Measurements from ENCODE around the gene BMERB1.

GRCh38 chr16:15515992-15516391 is 81.6 kb downstream of the BMERB1 start:
- TF ChIP-seq POLR2AphosphoS5 (IDR thresholded peaks at IDR 0.05; ENCODE audit: low read depth, low read length) (no peak), SIN3A (IDR thresholded peaks at IDR 0.05; ENCODE audit: borderline replicate concordance, insufficient read depth, low read depth, low read length) (no peak), REST (IDR thresholded peaks at IDR 0.05; ENCODE audit: insufficient read depth in 1 of 2, low read depth in 2 of 2, low read length in 1 of 2) (no peak)
- TF ChIP-seq, protein P1, sequence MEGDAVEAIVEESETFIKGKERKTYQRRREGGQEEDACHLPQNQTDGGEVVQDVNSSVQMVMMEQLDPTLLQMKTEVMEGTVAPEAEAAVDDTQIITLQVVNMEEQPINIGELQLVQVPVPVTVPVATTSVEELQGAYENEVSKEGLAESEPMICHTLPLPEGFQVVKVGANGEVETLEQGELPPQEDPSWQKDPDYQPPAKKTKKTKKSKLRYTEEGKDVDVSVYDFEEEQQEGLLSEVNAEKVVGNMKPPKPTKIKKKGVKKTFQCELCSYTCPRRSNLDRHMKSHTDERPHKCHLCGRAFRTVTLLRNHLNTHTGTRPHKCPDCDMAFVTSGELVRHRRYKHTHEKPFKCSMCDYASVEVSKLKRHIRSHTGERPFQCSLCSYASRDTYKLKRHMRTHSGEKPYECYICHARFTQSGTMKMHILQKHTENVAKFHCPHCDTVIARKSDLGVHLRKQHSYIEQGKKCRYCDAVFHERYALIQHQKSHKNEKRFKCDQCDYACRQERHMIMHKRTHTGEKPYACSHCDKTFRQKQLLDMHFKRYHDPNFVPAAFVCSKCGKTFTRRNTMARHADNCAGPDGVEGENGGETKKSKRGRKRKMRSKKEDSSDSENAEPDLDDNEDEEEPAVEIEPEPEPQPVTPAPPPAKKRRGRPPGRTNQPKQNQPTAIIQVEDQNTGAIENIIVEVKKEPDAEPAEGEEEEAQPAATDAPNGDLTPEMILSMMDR (IDR thresholded peaks at IDR 0.05): no peak
